ENCODE data around the gene WNT3A.

The WNT3A gene

DNA sequence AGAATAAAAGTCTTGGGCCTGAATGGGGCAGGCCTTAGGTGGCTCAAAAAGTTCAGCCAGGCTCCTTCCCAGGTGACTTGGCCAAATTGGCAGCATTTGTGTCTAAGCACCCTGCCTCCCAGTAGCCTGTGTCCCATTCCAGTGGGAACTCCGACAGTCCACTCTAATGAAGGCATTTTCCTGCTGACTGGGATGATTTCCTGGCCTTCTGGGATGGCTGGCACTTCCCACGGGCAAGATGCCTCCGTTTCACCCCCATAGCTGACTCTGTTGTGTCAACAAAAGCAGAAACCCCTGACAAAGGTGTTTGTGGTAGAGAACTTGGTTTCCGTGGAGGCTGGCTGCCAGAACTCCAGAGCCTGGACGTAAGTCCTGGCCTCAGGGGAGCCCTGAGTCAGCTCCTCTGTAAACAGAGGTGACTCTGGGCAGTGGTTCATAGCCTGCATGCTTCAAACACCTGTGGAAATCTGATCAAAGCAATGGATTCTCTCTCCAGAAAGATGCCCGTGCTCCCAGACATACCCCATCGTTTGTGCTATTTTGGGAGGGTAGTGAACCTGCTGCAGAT lies 36.6 kb downstream of the WNT3A start:
- H3K27ac Mint-ChIP-seq: no peak overlapping the region
- DNase-seq: no peak
- H3K4me1 Mint-ChIP-seq: peaks cover 8% of the 10 kb centered on the region
- no peak for TF ChIP-seq CTCF (IDR thresholded peaks at IDR 0.05)
- H3K36me3 Mint-ChIP-seq (ENCODE audit: low read depth): no peaks in the 10 kb centered on the region
- peaks cover 10% of the 10 kb centered on the region for H3K27me3 Mint-ChIP-seq (ENCODE audit: low read depth, poor library complexity)
- no peaks in the 10 kb centered on the region for H3K9me3 Mint-ChIP-seq
- H3K4me3 Mint-ChIP-seq: no peak overlapping the region

DNA sequence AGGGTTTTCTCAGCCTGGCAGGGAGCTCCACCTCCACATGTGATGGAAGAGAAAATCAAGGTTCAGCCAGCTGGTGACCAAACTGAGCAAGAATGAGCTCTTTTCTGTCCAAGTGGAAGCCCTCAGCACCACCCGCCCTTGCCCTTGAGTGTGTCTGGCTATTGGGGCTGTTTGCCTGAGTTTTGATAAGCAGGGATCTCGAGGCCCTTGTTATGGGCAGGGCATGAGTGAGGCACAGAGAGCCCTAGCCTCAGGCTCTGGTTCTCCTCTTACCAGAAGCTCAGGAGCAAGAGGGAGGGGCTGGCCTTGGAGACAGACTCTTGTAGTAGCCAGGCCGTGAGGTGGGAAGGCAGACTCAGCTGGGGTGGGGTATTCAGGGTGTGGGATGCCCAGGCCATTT lies 38.2 kb downstream of the WNT3A start:
- no peaks in the 10 kb centered on the region for H3K9me3 Mint-ChIP-seq
- DNase-seq: no peak
- H3K4me1 Mint-ChIP-seq: peaks cover 8% of the 10 kb centered on the region
- no peaks in the 10 kb centered on the region for H3K36me3 Mint-ChIP-seq (ENCODE audit: low read depth)
- H3K27me3 Mint-ChIP-seq (ENCODE audit: low read depth, poor library complexity): peaks cover 10% of the 10 kb centered on the region
- TF ChIP-seq CTCF (IDR thresholded peaks at IDR 0.05): no peak
- no peak overlapping the region for H3K27ac Mint-ChIP-seq
- no peak overlapping the region for H3K4me3 Mint-ChIP-seq

DNA sequence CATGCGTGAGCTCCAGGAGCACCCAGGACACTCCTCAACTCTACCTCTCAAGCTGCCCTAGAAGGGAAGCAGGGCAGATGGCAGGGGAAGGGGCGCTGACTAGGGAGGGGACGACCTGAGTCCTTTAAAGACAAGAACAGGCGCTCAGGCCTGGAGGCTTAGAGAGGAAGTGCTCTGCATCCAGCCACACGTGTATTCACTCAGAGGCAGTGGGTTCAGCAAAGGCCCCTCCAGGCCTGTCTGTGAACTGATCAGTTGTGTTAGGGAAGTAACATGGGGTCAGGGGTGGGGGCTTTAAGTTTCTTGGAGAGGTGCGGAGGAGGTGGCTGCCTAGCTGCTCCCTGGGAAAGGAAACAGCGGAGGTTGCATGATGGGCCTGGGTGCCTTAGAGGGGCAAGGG lies 38.6 kb downstream of the WNT3A start:
- Mint-ChIP-seq H3K27me3 (ENCODE audit: low read depth, poor library complexity) (peaks cover 14% of the 10 kb centered on the region), H3K4me3 (no peak overlapping the region), H3K27ac (no peak overlapping the region), H3K9me3 (no peaks in the 10 kb centered on the region), H3K4me1 (peaks cover 8% of the 10 kb centered on the region), H3K36me3 (ENCODE audit: low read depth) (no peaks in the 10 kb centered on the region)
- no peak for DNase-seq
- TF ChIP-seq CTCF (IDR thresholded peaks at IDR 0.05): no peak

DNA sequence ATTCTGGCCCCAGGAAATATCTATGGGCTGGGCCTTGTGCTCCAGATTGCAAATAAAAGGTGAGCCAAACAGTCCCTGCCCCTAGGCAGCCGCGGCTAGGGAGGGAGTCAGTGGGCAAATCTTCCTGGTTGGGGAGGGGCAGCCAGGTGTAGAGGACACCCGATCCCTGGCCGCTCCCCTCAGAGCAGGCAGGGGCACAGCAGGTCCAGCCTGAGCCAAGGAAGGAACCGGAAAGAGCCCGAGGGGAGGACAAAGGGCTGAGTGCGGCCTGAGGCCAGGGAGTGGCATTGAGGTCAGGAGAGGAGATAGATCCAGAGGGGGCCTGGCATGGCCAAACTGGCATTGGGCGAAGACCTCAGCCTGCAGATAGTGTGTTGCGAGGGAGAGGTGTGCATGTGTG lies 39.1 kb downstream of the WNT3A start:
- TF ChIP-seq CTCF (IDR thresholded peaks at IDR 0.05): no peak
- Mint-ChIP-seq H3K27me3 (ENCODE audit: low read depth, poor library complexity) (peaks cover 16% of the 10 kb centered on the region), H3K4me3 (no peak overlapping the region), H3K4me1 (peaks cover 8% of the 10 kb centered on the region), H3K27ac (no peak overlapping the region), H3K9me3 (no peaks in the 10 kb centered on the region), H3K36me3 (ENCODE audit: low read depth) (no peaks in the 10 kb centered on the region)
- no peak for DNase-seq

GRCh38 chr1:228046421-228047182 lies 39.8 kb downstream of the WNT3A start:
- TF ChIP-seq CTCF (IDR thresholded peaks at IDR 0.05): no peak
- peaks cover 8% of the 10 kb centered on the region for H3K4me1 Mint-ChIP-seq
- no peak overlapping the region for H3K27ac Mint-ChIP-seq
- no peaks in the 10 kb centered on the region for H3K9me3 Mint-ChIP-seq
- no peak for DNase-seq
- no peaks in the 10 kb centered on the region for H3K36me3 Mint-ChIP-seq (ENCODE audit: low read depth)
- H3K4me3 Mint-ChIP-seq: no peak overlapping the region
- peaks cover 17% of the 10 kb centered on the region for H3K27me3 Mint-ChIP-seq (ENCODE audit: low read depth, poor library complexity)

DNA sequence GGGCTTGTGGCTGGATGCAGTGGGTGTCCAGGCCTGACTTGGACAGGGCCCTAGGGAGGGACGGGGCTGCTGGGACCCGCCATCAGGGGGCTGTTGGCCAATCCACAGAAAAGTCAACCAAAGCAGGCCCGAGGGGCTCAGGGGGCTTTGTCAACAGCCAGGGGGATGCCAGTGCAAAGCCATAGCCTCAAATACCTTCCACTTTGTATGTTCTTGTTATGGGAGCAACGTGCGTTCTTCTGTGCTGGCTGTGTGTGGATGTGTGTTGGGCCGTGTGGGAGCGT lies 40.3 kb downstream of the WNT3A start:
- peaks cover 8% of the 10 kb centered on the region for H3K4me1 Mint-ChIP-seq
- no peak overlapping the region for H3K27ac Mint-ChIP-seq
- no peak for TF ChIP-seq CTCF (IDR thresholded peaks at IDR 0.05)
- H3K27me3 Mint-ChIP-seq (ENCODE audit: low read depth, poor library complexity): peaks cover 19% of the 10 kb centered on the region
- H3K4me3 Mint-ChIP-seq: no peak overlapping the region
- H3K9me3 Mint-ChIP-seq: no peaks in the 10 kb centered on the region
- no peak for DNase-seq
- no peaks in the 10 kb centered on the region for H3K36me3 Mint-ChIP-seq (ENCODE audit: low read depth)

Measured in nephron progenitor cell (in vitro differentiated cells).